Testis (tissue), 3 donors: ENCODE measurements around the gene SOX18. TPM values are rescaled to one million over a fixed set of nuclear protein-coding genes. Genes with fewer than 3 reads are reported as not detected.

ENCODE experiments used
- DNase-seq: peaks from one replicate; pipeline ENCODE4 v3.0.0-alpha.2; 2019
- H3K27ac ChIP-seq, 2 donors: fragments of 200-600 bp; sonication (generic); one replicate each; pipeline ENCODE4 v1.5.1; 2019
- H3K27me3 ChIP-seq: fragments of 200-600 bp; sonication (generic); one replicate; pipeline ENCODE4 v1.5.1; 2019
- H3K36me3 ChIP-seq: fragments of 200-600 bp; sonication (generic); one replicate; pipeline ENCODE4 v1.5.1; 2017; ENCODE audit warnings: low read depth; ENCODE audit errors: missing control alignments
- H3K4me1 ChIP-seq: fragments of 200-600 bp; sonication (generic); one replicate; pipeline ENCODE4 v1.5.1; 2019
- H3K4me3 ChIP-seq, 2 donors: fragments of 200-600 bp; sonication (generic); one replicate each; pipeline ENCODE4 v1.5.1; 2017 to 2019
- H3K9me3 ChIP-seq: fragments of 200-600 bp; sonication (generic); one replicate; pipeline ENCODE4 v1.5.1; 2017
- POLR2A ChIP-seq: fragments of 450-650 bp; IDR thresholded peaks from one replicate; pipeline ENCODE4 v1.6.1; 2017; ENCODE audit warnings: antibody characterized with exemption, mild to moderate bottlenecking, moderate library complexity
- WGBS, 2 donors: methylation state at CpG; one replicate each; pipeline ENCODE4 v1.1.5; 2018; 5-methylcytosine and 5-hydroxymethylcytosine counted together
- intact Hi-C: fragments of 100-400 bp; cut with DNase I; formaldehyde crosslinking; loops from one replicate; pipeline ENCODE4 v1.15.1; 2023; ENCODE audit warnings: low total_unique reads
- polyA plus RNA-seq: library from polyadenylated mRNA; stranded (reverse); fragments of 350-450 nt; fragmentation: Illumina TruSeq; extraction: RNeasy Lipid Tissue Mini Kit (QIAGEN cat#74804); gene quantifications from one replicate; pipeline ENCODE4 v1.2.3, GENCODE V29; 2014; ENCODE audit warnings: low read depth, low replicate concordance; ENCODE audit not compliant: insufficient read depth
- total RNA-seq, 2 donors: library from RNA; depleted of rRNA; stranded (reverse); fragments of >200 nt; gene quantifications; one replicate each; pipeline ENCODE4 v1.2.3, GENCODE V29; 2016
- TF ChIP-seq, protein P1 (sequence below), 3 experiments: fragments of 450-650 bp in 2 of 3; fragments of 200-600 bp in 1 of 3; sonication (generic) in 1 of 3; IDR thresholded peaks; one replicate each; pipeline ENCODE4 v1.5.1; 2016 to 2019; ENCODE audit warnings: antibody characterized with exemption in 3 of 3, mild to moderate bottlenecking in 2 of 3, moderate library complexity in 1 of 3

Gene SOX18
- total and polyA plus RNA-seq, 3 donors from 2014 or later = 6.1 to 17.1 (median 7.9) TPM

DNA sequence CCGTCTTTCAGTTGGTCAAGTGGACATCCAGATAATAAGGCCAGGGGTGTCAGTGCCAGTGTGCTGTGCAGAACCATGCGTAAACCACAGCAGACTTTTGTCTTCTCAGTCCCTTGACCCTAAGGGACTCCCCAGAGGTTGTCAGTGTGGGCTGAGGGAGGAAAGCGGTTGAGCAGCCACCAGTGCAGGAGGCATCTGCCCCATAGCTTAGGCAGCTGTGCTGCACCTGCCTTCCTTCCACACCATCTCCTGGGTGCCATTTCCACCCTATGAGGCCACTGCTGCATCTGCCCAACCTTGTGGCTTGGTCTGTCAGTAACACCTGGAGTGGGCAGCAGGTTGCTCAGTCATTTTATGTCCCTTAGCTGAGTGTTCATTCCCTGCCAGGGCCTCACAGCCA lies 42.5 kb downstream of the SOX18 start:
- Histone ChIP-seq H3K27ac (no peak overlapping the region), H3K9me3 (no peaks in the 10 kb centered on the region), H3K27me3 (no peaks in the 10 kb centered on the region), H3K4me3 (no peak overlapping the region), H3K36me3 (no peaks in the 10 kb centered on the region), H3K4me1 (no peaks in the 10 kb centered on the region)
- WGBS, 2 donors = 93 to 94% methylated on average over 2 to 3 of the region's 3 CpGs
- no peak for TF ChIP-seq POLR2A
- TF ChIP-seq, protein P1, sequence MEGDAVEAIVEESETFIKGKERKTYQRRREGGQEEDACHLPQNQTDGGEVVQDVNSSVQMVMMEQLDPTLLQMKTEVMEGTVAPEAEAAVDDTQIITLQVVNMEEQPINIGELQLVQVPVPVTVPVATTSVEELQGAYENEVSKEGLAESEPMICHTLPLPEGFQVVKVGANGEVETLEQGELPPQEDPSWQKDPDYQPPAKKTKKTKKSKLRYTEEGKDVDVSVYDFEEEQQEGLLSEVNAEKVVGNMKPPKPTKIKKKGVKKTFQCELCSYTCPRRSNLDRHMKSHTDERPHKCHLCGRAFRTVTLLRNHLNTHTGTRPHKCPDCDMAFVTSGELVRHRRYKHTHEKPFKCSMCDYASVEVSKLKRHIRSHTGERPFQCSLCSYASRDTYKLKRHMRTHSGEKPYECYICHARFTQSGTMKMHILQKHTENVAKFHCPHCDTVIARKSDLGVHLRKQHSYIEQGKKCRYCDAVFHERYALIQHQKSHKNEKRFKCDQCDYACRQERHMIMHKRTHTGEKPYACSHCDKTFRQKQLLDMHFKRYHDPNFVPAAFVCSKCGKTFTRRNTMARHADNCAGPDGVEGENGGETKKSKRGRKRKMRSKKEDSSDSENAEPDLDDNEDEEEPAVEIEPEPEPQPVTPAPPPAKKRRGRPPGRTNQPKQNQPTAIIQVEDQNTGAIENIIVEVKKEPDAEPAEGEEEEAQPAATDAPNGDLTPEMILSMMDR (IDR thresholded peaks at IDR 0.05) = no peak
- no peak for DNase-seq
- intact Hi-C loops = no loop called here

DNA sequence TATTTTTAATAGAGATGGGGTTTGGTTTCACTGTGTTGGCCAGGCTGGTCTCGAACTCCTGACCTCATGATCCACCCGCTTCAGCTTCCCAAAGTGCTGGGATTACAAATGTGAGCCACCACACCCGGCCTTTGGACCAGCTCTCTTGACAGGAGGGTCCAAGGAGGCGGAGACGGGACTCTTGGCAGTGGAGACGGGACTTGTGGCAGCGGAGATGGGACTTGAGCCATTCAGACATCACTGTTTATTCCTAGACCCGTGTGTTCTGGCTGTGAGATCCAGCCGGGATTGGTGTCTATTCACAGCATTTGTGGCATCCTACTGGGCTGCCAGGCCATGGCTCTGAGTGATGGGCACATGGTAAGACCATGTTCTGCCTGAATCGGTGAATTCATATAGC lies 42.9 kb downstream of the SOX18 start:
- no peak for DNase-seq
- Histone ChIP-seq H3K4me3 (no peak overlapping the region), H3K4me1 (no peaks in the 10 kb centered on the region), H3K27ac (no peak overlapping the region), H3K27me3 (no peaks in the 10 kb centered on the region), H3K9me3 (no peaks in the 10 kb centered on the region), H3K36me3 (no peaks in the 10 kb centered on the region)
- intact Hi-C loops = no loop called here
- TF ChIP-seq, protein P1 (IDR thresholded peaks at IDR 0.05) = no peak
- TF ChIP-seq POLR2A = no peak
- 85 to 88% methylated on average over 9 to 10 of the region's 10 CpGs for WGBS, 2 donors

DNA sequence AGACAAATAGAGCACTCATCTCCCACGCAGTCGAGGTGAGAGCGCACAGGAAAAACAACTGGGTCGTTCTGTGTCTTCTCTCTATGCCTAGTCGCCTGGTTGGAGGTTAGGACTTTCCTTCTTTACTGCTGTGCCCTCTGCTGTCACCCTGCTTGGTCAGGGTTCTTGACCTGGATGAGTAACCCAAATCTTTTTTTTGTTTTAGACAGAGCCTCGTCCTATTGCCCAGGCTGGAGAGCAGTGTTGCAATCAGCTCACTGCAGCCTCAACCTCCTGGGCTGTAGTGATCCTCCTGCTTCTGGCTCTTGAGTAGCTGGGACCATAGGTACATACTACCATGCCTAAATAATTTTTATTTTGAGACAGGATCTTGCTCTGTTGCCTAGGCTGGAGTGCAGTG lies 44.0 kb downstream of the SOX18 start:
- intact Hi-C loops = no loop called here
- Histone ChIP-seq H3K4me1 (no peaks in the 10 kb centered on the region), H3K4me3 (no peak overlapping the region), H3K36me3 (no peaks in the 10 kb centered on the region), H3K27ac (no peak overlapping the region), H3K27me3 (no peaks in the 10 kb centered on the region), H3K9me3 (no peaks in the 10 kb centered on the region)
- 79 to 87% methylated on average over 6 of the region's 6 CpGs for WGBS, 2 donors
- no peak for TF ChIP-seq POLR2A
- TF ChIP-seq, protein P1 (IDR thresholded peaks at IDR 0.05) = no peak
- no peak for DNase-seq

DNA sequence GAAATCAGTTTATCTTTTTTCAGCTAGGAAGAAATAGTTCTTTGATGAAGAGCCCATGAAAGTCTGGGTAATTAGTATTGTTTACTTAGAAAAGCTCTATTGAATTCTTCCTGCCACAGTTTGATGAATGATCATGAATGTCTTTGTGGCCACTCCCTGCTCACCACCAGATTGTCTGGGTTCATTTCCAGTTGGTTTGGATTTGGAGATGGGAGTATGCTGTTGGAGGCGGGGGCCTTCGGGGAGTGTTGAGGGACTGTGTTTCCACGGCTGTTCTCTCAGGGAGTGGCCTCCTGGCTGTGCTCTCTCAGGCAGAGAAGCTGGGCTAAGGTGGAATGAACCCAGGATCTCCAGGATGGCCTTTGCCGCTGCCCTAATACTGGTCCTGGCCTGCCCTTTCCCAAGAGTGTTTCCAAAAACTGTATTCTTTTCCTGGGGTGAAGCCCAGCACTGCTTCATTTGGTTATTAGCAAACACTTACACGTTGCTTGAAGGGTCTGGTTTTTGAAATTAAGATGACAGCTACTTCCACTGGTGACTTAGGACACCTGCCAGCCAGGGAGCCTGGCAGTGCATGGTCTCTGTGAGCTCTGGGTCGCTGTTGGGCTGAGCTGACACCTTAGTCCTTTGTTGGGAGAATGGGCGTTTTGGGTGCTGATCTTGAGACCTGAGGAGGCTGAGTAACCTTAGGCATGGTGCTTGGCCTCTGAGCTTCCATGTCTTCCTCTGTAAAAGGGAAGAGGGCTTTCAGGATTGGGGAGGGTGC lies 45.3 kb downstream of the SOX18 start:
- TF ChIP-seq POLR2A = no peak
- TF ChIP-seq, protein P1 (IDR thresholded peaks at IDR 0.05) = no peak
- 88 to 94% methylated on average over 7 of the region's 7 CpGs for WGBS, 2 donors
- Histone ChIP-seq H3K4me1 (no peaks in the 10 kb centered on the region), H3K27me3 (no peaks in the 10 kb centered on the region), H3K9me3 (no peaks in the 10 kb centered on the region), H3K27ac (no peak overlapping the region), H3K36me3 (no peaks in the 10 kb centered on the region), H3K4me3 (no peak overlapping the region)
- intact Hi-C loops = no loop called here
- DNase-seq = no peak

DNA sequence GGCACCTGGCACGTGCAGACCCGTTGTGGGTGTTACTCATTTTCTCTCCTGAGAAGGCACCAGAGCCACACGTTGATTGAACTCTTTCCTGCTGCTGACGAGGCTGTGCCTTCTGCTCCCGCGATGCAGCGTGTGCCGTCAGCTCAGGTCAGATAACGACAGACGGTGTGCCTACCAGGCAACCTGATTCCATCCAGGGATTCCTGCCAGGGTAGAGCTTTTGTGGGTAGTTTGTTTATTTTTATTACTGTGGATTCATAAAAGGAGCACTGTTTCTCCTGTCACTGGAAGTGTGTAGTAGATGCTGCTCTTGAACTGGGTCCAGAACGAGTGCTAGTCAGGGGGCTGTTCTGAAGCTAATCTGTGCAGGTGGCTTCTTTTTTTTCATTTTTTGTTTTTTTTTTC lies 47.8 kb downstream of the SOX18 start:
- intact Hi-C loops = no loop called here
- 58 to 86% methylated on average over 7 to 11 of the region's 11 CpGs for WGBS, 2 donors
- H3K9me3 ChIP-seq = no peaks in the 10 kb centered on the region
- H3K4me1 ChIP-seq = no peaks in the 10 kb centered on the region
- no peak for DNase-seq
- no peak overlapping the region for H3K27ac ChIP-seq
- no peak overlapping the region for H3K4me3 ChIP-seq
- no peaks in the 10 kb centered on the region for H3K27me3 ChIP-seq
- H3K36me3 ChIP-seq = no peaks in the 10 kb centered on the region
- TF ChIP-seq POLR2A = no peak
- TF ChIP-seq, protein P1 (IDR thresholded peaks at IDR 0.05) = no peak
